Measurements from ENCODE around the gene NOB1. TPM values are rescaled to one million over a fixed set of nuclear protein-coding genes. Genes with fewer than 3 reads are reported as not detected.

NOB1 gene
- total and polyA plus RNA-seq, 2 experiments from 2014 or later = 24.8 to 44.5 TPM

DNA sequence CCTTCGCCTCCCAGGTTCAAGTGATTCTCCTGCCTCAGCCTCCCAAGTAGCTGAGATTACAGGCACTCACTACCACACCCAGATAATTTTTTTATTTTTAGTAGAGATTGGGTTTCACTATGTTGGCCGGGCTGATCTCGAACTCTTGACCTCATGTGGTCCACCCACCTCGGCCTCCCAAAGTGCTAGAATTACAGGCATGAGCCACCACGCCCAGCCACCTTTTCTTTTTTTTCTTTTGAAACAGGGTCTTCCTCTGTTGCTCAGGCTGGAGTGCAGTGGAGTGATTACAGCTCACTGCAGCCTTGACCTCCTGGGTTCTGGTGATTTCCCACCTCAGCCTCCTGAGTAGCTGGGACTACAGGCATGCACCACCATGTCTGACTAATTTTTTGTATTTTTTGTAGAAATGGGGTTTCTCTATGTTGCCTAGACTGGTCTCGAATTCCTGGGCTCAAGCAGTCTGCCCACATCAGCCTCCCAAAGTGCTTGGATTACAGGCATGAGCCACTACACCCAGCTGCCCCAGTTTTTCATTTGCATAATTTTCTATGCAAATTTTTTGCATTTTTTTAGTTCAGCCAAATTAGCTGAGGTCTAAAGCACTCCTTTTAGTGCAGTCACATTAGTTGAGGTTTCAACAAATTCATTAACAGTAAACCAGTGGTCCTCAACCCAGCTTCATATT is 18.7 kb upstream of the NOB1 start:
- no peak for DNase-seq
- Histone ChIP-seq H3K27me3 (replicated peaks; ENCODE audit: insufficient read depth) (no peaks in the 10 kb centered on the region), H3K4me2 (ENCODE audit: unreplicated experiment) (no peak overlapping the region), H3K9ac (no peak overlapping the region), H3K79me2 (ENCODE audit: insufficient read depth) (peaks cover 84% of the 10 kb centered on the region), H3K36me3 (ENCODE audit: low read depth) (no peaks in the 10 kb centered on the region), H2AFZ (no peak overlapping the region), H3K27ac (no peak overlapping the region), H3K4me3 (no peak overlapping the region), H4K20me1 (ENCODE audit: insufficient read depth) (no peaks in the 10 kb centered on the region), H3F3A (ENCODE audit: insufficient read depth) (no peaks in the 10 kb centered on the region), H3K9me3 (ENCODE audit: low read depth) (no peaks in the 10 kb centered on the region), H3K4me1 (ENCODE audit: insufficient read depth) (0 out of 2 replicates have a peak, but pooled peaks cover 6% of the 10 kb centered on the region), H3K9me2 (ENCODE audit: insufficient read depth) (no peaks in the 10 kb centered on the region)
- WGBS, 2 experiments (ENCODE audit: low coverage in 1 of 2, low lambda C conversion rate in 2 of 2, missing lambda C conversion rate in 2 of 2) = 86 to 92% methylated on average over 6 of the region's 6 CpGs
- in situ Hi-C loops (cut with MboI) = no loop called here
- TF ChIP-seq EZH2phosphoT487 (IDR thresholded peaks at IDR 0.05; ENCODE audit: insufficient read depth, low read depth) (no peak), EZH2 (IDR thresholded peaks at IDR 0.05; ENCODE audit: insufficient read depth, poor library complexity, severe bottlenecking) (no peak)

DNA sequence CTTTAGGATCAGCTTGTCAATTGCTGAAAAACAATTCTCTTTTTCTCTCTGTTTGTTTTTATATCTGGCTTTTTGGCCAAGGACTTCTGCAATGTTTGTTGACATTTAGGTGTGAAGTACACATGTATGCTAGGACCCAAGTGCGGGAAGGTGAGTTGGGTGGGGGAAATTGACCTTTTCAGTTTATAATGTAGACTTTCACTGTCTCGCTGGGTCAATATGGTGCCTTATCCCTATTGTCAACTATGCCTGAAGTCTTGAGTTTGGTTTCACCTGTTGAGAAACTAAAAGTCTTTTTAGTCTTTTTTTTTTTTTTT is 16.9 kb upstream of the NOB1 start:
- Histone ChIP-seq H3K79me2 (ENCODE audit: insufficient read depth) (peaks cover 97% of the 10 kb centered on the region), H3K36me3 (ENCODE audit: low read depth) (no peaks in the 10 kb centered on the region), H3F3A (ENCODE audit: insufficient read depth) (no peaks in the 10 kb centered on the region), H3K27me3 (replicated peaks; ENCODE audit: insufficient read depth) (no peaks in the 10 kb centered on the region), H3K4me2 (ENCODE audit: unreplicated experiment) (no peak overlapping the region), H4K20me1 (ENCODE audit: insufficient read depth) (no peaks in the 10 kb centered on the region), H2AFZ (no peak overlapping the region), H3K4me1 (ENCODE audit: insufficient read depth) (0 out of 2 replicates have a peak, but pooled peaks cover 6% of the 10 kb centered on the region), H3K9me3 (ENCODE audit: low read depth) (no peaks in the 10 kb centered on the region), H3K9ac (no peak overlapping the region), H3K9me2 (ENCODE audit: insufficient read depth) (no peaks in the 10 kb centered on the region), H3K27ac (no peak overlapping the region), H3K4me3 (no peak overlapping the region)
- in situ Hi-C loops (cut with MboI) = no loop called here
- 98 to 99% methylated on average over 2 of the region's 2 CpGs for WGBS, 2 experiments (ENCODE audit: low coverage in 1 of 2, low lambda C conversion rate in 2 of 2, missing lambda C conversion rate in 2 of 2)
- TF ChIP-seq EZH2phosphoT487 (IDR thresholded peaks at IDR 0.05; ENCODE audit: insufficient read depth, low read depth) = no peak
- no peak for TF ChIP-seq EZH2 (IDR thresholded peaks at IDR 0.05; ENCODE audit: insufficient read depth, poor library complexity, severe bottlenecking)
- DNase-seq = no peak

DNA sequence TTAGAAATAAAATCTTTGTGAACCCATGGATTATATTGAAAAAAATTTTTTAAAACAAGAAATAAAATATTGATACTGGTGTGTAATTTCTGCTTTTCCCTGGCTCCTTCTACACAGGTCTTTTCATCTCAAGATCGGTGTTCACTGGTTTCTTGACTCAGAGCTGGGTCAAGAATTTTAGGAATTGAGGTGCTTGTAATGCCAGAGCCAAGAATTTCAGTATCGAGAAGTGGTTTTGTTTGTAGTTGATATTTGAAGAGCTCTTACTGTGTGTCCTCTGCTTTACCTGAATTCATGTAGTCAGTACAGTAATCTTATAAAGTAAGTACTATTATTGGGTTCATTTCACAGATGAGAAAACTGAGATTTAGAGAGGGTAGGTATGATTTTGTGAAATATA is 14.7 kb upstream of the NOB1 start:
- no peaks in the 10 kb centered on the region for H3K36me3 ChIP-seq (ENCODE audit: low read depth)
- H3F3A ChIP-seq (ENCODE audit: insufficient read depth) = no peaks in the 10 kb centered on the region
- in situ Hi-C loops (cut with MboI) = no loop called here
- 46 to 50% methylated on average over 2 of the region's 2 CpGs for WGBS, 2 experiments (ENCODE audit: low coverage in 1 of 2, low lambda C conversion rate in 2 of 2, missing lambda C conversion rate in 2 of 2)
- H2AFZ ChIP-seq = no peak overlapping the region
- no peak overlapping the region for H3K4me3 ChIP-seq
- no peaks in the 10 kb centered on the region for H3K9me3 ChIP-seq (ENCODE audit: low read depth)
- no peaks in the 10 kb centered on the region for H4K20me1 ChIP-seq (ENCODE audit: insufficient read depth)
- H3K27me3 ChIP-seq (replicated peaks; ENCODE audit: insufficient read depth) = no peaks in the 10 kb centered on the region
- H3K9me2 ChIP-seq (ENCODE audit: insufficient read depth) = no peaks in the 10 kb centered on the region
- peaks cover 97% of the 10 kb centered on the region for H3K79me2 ChIP-seq (ENCODE audit: insufficient read depth)
- H3K9ac ChIP-seq = no peak overlapping the region
- no peak for TF ChIP-seq EZH2phosphoT487 (IDR thresholded peaks at IDR 0.05; ENCODE audit: insufficient read depth, low read depth)
- no peak for TF ChIP-seq EZH2 (IDR thresholded peaks at IDR 0.05; ENCODE audit: insufficient read depth, poor library complexity, severe bottlenecking)
- no peak for DNase-seq
- H3K4me1 ChIP-seq (ENCODE audit: insufficient read depth) = 0 out of 2 replicates have a peak, but pooled peaks cover 6% of the 10 kb centered on the region
- no peak overlapping the region for H3K4me2 ChIP-seq (ENCODE audit: unreplicated experiment)
- no peak overlapping the region for H3K27ac ChIP-seq

DNA sequence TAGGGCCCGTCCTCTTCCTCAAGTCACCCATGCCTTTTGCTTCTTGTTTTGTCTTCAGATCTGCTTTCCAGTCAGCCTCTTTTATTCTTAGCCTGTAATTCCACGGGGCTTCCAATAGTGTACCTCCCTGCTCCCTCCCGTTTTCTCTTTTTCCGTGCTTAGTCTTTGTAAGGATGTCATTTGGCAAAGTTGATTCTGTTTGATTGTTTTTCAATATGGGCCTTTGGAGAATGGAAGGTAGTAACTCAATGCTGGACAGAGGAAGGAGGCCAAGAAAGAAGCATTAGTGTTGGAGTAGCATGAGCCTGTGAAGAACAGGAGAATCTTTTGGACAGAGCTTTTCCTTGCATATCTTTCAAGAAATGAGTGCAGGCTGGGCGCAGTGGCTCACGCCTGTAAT is 13.9 kb upstream of the NOB1 start:
- Histone ChIP-seq H3K36me3 (ENCODE audit: low read depth) (no peaks in the 10 kb centered on the region), H3K79me2 (ENCODE audit: insufficient read depth) (peaks cover 97% of the 10 kb centered on the region), H3K4me1 (ENCODE audit: insufficient read depth) (0 out of 2 replicates have a peak, but pooled peaks cover 6% of the 10 kb centered on the region), H3K4me2 (ENCODE audit: unreplicated experiment) (no peak overlapping the region), H2AFZ (no peak overlapping the region), H3K9ac (no peak overlapping the region), H3K27ac (no peak overlapping the region), H3K9me3 (ENCODE audit: low read depth) (no peaks in the 10 kb centered on the region), H4K20me1 (ENCODE audit: insufficient read depth) (no peaks in the 10 kb centered on the region), H3K9me2 (ENCODE audit: insufficient read depth) (no peaks in the 10 kb centered on the region), H3K27me3 (replicated peaks; ENCODE audit: insufficient read depth) (no peaks in the 10 kb centered on the region), H3K4me3 (no peak overlapping the region), H3F3A (ENCODE audit: insufficient read depth) (no peaks in the 10 kb centered on the region)
- in situ Hi-C loops (cut with MboI) = no loop called here
- WGBS, 2 experiments (ENCODE audit: low coverage in 1 of 2, low lambda C conversion rate in 2 of 2, missing lambda C conversion rate in 2 of 2) = 91% methylated on average over 6 of the region's 6 CpGs
- DNase-seq = no peak
- TF ChIP-seq EZH2phosphoT487 (IDR thresholded peaks at IDR 0.05; ENCODE audit: insufficient read depth, low read depth) (no peak), EZH2 (IDR thresholded peaks at IDR 0.05; ENCODE audit: insufficient read depth, poor library complexity, severe bottlenecking) (no peak)

Data from GM23248 (cell line).